Measurements from ENCODE around the gene CHRNA3.

Gene CHRNA3

DNA sequence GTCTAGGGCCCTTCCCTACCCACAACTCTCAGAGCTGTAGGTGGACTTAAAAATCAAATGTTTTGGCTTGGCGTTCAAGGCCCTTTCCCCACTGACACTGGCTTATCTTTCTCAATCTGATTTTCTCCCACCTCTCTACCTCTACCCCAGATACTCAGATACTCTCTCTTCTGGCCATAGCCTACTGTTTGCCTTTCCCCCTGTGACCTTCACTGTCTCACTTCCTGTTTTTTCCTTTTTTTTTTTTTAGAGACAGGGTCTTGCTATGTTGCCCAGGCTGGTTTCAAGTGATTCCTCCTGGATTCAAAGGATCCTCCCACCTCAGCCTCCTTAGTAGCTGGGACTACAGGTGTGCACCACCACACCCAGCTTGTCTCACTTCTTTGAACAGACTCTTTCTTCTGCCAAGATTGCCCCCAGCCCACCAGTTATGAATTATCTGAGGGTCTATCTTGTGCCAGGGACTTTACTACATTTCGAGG is 15.6 kb upstream of the CHRNA3 start:
- no peak for DNase-seq (ENCODE audit: low read depth)

DNA sequence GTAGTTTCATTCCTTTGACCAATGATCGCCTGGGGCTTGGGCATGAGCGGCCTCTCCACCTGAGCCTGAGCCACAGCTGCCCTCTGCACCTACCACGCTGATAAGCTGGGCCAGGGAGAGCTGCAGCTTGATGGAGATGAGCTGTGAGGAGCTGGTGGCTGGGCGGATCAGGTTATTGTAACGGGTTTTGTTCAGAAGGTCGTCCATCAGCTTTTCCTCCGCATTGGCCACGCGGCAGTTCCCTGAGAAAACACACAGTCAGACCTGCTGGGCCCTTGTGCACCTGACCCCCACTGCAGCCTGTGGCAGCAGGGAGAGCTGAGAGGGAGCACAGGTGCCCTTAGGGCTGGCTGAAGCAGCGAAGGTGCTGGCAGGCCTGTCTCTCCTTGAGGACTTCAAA is 14.6 kb upstream of the CHRNA3 start:
- DNase-seq (ENCODE audit: low read depth), result no peak

DNA sequence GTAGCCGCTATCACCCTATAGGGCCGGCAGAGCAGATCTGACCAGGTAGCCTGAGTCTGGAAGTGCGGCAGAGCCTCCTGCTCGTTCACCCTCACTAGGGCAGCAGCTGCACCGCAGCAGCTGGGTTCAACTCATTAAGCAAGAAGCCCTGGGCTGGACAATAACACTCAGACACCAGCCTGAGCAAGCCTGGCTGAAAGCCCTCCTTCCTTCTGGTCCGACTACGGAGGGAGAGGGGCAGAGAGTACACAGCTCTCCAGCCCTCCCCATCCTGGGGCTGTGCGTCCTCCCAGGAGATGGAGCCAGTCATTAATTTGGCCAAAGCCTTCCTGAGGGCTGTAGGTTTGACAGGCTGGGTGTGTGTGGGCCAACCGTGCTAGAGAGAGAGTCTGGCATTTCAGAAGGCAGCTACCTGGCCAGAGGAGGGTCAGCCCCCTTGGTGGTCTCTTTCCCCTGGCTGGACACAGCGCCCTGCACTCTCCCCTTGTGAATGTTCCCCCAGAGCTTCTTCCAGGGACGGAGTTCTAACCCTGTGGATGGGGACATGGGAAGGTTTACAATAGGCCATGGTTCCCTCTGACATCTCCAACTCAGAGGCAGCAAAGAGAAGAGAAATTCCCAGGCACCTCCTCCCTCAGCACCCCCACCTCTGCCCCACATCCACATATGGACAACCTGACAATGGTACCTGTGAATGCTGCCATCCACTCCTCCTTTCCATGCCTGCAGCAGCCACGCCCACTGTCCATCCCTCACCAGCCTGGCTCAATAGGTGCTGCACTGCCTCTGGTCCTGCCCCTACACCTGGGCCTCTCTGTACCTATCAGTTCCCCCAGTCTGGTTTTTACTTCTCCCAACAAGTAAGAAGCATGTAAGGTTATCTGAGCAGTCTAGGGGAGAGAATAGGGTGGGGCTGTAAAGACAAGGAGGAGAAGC is 13.7 kb upstream of the CHRNA3 start:
- DNase-seq (ENCODE audit: low read depth), result no peak

DNA sequence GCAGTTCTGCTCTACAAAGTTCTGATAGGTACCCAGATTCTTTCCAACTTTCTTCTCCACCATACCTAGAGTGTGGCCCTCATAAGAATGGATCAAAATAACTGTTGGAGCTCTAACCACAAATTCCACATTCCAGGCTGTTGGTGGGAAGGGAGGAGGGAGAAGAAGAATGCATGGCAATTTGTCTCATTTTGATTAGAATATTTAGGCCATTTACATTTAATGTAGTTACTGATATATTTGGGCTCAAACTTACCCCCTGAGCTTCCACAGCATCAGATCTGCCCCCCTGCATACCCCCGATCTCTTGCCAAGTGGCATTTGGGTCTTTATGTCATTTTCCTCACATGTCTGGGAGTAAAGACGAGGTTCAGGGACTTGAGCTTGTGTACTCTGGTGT is 12.6 kb upstream of the CHRNA3 start:
- no peak for DNase-seq (ENCODE audit: low read depth)

DNA sequence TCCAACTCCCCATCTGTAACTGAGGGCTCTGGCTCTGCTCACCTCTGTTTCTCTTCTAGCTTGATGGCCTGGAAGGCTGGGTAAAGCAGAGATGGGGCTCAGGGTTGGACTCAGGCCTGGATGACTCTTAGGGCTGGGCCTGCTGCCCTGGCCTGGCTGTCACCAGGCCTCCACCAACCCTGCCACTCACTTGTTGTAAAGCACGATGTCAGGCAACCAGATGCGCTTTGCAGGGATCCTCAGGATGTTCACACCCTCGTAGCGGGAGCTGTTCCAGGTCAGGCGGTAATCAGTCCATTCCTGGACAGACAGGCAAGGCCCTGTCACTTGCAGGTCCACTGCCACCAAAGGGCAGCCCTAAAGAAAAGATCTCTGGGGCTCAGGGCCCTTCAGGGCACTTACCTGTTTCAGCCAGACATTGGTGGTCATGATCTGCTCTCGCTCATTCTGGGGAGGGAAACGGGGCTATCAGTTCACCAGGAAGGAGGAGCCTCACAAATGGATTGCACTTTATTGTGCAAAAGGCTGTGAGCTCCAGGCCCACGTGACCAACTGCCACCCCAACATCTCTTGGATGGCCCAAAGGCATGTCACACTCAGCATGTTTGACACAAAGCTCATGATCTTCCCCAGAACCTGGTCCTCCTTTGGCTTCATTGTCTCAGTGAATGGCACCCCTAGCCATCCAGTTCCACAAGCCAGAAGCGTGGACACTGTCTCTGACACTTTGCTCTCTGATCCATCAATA is 10.3 kb upstream of the CHRNA3 start:
- no peak for DNase-seq (ENCODE audit: low read depth)

DNA sequence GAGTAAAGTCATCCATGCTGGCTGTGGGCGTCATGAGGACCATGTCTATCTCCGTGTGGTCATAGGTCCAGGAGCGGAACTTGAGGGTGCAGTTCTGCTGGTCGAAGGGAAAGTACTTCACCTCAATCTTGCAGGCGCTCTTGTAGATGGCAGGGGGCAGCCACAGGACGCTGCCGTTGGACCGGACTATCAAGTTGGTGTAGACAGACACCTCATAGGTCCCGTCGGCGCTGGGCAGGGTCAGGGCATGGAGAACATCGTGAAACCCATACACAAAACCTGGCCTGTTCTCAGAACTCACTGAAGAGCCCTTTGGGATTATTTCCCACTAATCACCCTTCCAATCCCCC is 8.9 kb upstream of the CHRNA3 start:
- DNase-seq (ENCODE audit: low read depth), result no peak

DNA sequence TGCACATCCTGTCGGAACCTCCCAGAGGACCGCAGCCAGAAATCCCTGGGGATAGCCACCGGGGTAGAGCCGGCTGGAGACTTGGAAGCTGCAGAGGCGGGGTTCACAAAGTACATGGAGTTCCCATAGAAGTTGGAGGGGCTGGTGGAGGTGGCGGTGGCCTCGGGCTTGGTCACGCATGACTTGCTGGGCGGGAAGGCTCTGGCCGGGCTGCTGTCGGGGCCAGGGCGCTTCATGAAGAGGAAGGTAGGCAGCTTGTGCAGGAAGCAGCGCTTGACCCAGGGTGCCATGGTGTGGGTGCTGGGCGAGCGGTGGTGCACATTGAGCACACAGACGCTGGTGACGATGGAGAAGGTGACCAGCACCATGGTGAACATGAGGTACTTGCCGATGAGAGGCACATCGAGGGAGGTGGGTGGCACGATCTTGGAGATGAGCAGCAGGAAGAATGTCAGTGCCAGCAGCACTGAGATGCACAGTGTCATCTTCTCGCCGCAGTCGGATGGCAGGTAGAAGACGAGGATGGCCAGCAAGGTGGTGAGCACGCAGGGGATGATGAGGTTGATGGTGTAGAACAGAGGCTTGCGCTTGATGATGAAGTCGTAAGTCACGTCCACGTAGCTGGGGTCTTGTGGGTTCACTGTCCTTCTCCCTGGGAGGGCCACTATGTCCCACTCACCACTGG is 8.4 kb upstream of the CHRNA3 start:
- DNase-seq (ENCODE audit: low read depth), result no peak

DNA sequence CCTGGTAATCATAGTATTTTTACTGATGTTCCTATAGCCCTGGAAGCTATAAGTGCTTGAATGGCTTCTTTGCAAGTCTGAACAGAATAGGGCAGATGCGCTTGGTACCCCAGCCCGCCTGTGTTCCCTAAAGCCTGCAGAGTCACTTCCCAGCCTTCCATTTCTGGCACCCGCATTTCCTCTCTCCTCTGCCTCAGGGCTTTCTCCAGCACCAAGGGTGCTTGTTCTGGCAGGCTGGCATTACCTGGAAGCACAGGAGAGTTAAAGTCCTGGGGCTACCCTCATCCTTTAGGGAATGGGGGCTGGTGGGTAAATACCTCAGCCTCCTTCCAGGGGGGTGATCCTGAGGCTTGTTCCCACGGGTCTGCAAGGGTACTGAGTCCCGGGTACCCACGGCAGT is 7.4 kb upstream of the CHRNA3 start:
- DNase-seq (ENCODE audit: low read depth), result no peak

DNA sequence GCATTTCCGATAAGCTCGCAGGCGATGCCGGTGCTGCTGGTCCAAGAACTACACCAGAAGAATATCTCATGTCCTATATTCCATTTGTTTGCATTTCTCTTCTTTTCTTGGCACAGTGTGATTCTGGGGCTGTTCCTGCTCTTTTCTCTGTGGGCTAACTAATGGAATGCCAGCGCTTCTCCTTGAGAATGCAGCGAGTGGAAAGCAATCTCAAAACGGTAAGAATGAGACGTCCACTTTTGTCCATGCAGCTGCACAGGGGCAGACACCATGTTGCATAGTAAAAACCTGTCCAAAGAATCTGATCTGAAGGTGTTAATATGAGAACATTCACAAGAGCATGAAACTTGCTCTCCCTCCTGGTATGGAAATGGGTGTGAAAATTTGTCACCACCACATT is 6.6 kb upstream of the CHRNA3 start:
- no peak for DNase-seq (ENCODE audit: low read depth)

DNA sequence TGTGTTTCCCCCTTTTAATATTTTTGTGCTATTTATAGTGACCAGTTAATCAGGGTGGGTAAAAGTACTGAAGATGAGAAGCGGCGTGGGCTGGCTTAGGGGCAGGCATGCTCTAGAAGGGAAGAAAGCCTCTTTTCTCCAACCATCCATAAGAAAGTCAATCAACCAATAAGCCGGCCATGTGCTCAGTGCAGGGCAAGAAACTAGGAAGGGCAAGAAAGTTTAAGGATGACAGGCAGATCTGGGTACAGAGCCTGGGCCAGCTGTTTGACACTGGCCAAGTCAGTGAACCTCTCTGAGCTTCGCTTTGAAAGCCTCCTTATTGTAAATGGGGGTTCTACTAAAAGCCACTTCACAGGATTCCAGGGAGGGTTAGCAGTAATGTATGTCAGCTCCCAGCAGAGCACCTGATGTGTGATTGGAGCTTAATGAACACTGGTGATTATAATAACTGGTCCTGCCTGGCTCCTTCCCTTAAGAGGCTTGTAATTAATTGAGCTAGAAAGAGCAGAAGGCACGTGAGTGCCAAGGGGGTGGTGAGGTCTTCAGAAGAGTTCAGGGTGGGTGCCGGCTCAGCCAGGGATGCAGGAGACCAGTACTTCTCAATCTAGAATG is 5.7 kb upstream of the CHRNA3 start:
- no peak for DNase-seq (ENCODE audit: low read depth)

DNA sequence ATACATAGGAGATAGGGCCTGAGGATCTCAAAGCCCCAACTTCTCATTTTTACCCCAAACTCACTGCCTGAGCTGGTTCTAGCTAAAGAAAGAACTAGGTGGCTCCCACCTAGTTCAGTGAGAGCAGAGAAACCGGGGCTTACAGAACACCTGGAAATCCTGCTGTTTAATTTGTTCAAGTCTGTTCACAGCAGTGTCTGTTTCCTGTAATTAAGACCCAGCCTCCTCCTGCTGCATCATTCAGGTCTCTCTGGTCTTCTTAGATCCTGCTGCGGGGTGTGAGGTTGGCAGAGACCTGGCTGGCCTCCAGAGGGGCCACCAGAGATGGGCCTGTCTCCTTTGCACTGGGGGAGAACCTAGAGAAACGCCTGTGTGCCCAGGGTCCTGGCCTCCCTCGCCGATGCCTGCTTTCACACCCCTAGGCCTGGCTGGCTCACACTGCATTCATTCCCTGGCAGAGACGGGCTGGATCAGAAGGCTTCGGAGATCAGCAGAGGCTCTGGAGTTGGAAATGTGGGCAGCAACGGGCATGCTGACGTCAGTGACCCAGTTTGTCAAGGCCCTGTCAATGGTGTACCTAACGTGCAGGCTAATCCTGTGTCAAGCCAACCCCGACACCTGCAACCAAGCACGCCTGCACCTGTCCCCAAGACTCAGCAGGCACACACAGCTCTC is 4.9 kb upstream of the CHRNA3 start:
- no peak for DNase-seq (ENCODE audit: low read depth)

DNA sequence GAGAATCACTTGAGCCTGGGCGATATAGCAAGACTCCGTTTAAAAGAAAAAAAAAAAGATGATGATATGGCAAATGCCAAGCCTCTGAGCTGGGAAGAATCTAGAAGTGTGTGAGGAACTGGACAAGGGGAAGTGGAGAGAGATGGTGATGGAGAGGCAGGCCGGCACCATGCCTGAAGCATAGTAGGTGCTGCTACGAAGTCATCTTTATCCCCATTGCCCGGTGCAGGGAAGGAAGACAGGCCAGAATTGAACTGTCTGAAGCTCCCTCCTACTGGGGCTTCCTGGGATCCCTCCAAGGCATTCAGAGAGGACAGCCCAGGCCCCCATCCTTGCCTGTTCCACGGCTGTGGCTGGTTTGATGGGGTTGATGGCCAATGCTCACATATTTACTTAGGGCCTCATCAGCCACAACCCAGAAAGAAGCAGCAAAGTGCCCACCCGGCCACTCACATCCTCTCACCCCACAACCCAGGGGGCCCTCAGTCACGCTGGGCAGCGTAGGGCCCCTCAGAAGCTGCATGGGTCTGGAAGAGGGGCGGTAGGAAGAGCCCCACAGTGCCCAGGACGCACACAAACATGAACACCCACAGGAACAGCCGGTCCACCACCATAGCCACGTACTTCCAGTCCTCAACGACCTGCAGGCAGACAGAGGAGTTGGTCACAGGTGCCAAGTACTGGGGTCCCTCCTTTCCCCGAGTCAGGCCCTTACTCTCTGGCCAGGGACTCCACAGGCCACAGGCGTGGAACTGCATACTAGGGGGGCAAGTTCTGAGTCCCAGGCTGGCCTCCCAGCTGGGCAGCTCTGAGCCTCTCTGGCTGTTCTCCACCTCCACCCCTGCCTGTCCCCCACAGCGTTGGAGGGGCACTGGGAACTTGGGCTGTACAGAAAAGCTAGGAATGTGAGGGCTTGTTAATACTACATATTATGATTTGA is 4.1 kb upstream of the CHRNA3 start:
- no peak for DNase-seq (ENCODE audit: low read depth)

DNA sequence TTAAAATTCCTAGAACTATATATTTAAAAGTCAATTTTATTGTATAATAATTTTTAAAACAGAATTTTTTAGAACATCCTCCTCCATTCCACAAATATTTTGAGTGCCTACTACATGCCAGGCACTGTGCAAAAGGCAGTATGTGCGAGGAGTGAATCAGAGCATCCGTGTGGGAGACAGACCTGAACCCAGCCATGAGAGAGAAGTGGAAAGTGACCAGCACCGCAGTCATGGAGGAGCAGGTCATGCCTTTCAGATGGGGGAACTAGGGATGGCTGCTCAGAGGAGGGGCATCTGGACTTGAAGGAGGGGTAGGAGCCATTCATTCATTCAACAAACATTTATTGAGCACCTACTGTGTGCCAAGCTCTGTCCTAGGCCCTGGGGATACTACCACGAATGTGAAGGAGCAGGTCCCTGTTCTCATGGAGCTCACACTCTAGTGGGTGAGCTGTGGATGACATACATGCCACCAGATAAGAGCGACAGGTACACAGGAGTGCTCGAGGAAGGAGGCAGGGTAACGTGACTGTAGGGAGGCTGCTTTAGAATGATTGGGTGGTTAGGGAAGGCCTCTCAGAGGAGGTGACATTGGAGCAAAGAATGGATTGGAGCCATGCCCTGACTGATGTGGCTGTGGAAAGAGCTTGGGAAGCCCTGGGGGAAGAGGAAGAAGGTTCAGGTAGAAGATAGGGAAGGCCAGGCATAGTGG is 3.1 kb upstream of the CHRNA3 start:
- DNase-seq (ENCODE audit: low read depth), result no peak

DNA sequence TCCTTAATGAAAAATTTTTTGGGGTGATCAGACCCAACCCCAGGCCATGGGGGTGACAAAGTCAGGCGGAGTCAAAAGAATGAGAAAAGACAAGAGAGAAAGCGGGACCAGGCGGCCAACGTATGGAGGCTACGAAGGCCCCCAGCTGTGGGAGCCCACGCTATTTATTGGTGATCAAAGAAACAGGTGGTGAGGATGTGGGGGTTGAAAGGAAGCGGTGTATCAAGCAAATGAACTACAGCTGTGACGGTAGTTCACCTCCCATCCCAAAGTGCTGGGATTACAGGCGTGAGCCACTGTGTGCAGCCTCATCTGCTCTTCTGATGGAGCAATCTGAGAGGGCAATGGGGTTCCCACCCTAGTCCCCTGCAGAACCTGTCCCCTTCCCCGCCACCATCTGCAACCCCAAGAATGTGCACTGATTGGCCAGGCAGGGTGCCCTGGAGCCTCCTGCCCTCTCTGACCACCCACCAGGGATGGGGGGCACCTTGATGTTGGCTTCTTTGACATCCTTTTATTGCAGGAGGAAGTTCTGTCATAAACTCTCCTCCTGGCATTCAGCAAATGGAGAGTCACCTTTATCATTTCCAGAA is 1.1 kb upstream of the CHRNA3 start:
- DNase-seq (ENCODE audit: low read depth), result no peak

DNA sequence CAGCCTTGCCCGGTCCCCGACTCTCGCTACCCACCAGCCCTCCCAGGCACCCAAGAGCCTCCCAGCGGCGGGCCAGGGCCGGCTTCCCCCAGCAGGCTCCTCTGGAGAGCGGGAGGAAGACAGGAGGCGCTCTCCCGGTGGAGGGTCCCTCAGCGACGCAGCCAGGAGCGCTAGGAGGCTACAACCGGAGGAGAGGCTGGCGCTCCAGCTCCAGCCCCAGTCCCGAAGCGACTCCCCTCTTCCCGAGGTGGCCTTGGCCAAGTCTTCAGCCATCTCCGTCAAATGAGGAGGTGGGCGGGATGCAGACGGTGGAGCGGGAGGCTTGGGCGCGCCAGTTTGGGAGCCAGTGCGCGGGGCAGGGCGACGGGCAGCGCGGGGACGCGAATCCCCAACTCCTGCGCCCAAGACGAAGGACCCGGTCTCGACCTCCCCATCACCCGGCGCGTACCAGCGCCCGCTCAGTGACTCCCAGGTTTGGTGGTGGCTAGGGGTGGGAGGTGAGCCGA is 722 bp downstream of the CHRNA3 start:
- no peak for DNase-seq (ENCODE audit: low read depth)

DNA sequence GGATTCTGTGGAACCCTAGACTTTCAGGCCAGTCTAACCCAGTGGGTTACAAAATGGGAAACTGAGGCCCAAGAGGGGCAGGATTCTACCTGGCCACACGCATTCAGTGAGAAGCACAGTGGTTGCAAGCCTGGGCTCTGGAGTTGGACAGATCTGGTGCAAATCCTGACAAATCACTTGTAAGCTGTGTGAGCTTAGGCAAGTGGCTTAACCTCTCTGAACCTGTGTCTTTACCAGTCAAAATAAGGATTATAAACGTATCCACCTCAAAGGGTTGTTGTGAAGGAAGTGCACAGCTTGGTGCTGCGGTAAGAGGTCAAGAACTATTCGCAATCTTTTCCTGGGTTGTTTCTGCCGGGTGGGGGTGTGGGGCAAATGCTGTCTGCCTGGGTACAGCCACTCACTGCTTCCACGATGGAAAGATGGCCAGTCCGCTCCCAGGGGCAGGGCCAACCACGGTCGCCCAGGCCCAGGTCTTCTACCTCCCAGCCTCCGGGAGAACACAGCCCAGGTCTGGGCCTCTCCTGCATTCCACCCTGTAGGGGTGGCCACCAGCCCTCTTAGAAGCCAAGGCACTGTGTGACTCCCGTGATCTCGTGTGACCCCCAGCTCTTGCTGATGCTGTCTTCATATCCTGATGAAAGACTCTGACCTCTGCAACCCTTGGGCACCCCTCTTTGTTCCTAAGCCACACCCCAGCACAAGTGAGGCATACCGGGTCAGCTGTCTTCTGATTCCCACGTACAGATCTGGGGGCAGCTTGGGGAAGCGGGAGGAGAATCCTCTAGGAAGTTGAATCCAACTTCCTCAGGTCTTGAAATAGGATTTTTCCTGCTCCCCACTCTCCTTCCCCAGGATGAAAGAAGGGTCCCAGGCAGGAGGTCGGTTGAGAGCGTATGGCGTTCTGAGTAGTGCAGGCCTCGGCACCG is 1.5 kb downstream of the CHRNA3 start:
- no peak for DNase-seq (ENCODE audit: low read depth)

DNA sequence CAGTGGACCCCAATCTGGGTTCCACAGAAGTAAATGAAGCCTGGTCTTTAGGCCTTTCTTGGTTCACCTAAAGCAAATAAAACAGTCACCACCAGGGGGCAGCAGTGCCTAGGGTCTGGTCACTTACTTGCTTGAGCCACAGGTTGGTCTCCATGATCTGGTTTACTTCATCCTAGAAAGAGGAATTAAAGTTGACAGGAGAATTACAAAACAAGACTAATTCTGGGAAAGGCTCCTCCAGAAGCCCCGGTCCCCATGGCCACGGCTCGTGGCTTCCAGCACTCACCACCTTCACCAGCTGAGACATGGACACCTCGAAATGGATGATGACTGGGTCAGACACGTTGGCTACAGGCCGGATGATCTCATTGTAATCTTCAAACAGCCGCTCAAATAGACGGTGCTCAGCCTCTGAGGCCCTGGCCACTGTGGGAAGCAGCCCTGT is 2.3 kb downstream of the CHRNA3 start:
- DNase-seq (ENCODE audit: low read depth), result peak; percentile 58

DNA sequence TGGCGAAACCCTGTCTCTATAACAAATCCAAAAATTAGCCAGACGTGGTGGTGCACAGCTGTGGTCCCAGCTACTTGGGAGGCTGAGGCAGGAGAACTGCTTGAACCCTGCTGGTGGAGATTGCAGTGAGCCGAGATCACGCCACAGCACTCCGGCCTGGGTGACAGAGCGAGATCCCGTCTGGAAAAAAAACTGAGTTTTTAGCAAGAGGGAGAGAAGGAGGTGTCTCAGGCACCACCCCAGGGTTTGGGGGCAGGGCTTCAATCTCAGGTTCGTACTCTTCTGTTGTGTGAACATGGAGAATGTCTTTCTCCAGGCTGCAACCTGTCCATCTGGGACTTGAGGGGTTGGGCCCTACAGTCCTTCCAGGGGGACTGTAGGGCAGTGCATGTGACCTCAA is 2.7 kb downstream of the CHRNA3 start:
- DNase-seq (ENCODE audit: low read depth), result no peak
